SIG-M5 treated with dmso at 0.1 percent for 504 hours (cell line): ENCODE data around the gene ZNF8.
A peak's percentile ranks its signal among the peaks of the same experiment; 100 is the strongest.
"Not testable (repeated sequence)": the region's sequence is repeated elsewhere in the genome, so short reads cannot be mapped to it uniquely, and the experiment has no call there.

Experiments used
- DNase-seq: peaks from one replicate; lab custom pipeline; 2025; ENCODE audit not compliant: unreplicated experiment; lab: John Stamatoyannopoulos, UW

The ZNF8 gene

GRCh38 chr19:58334691-58335249 is 56.0 kb downstream of the ZNF8 start:
- DNase-seq: no peak

- no peak for DNase-seq
These were observed 56.9 kb downstream of the ZNF8 start for GRCh38 chr19:58335630-58336029.

GRCh38 chr19:58336216-58336615 is 57.5 kb downstream of the ZNF8 start:
- DNase-seq: no peak

GRCh38 chr19:58336820-58337219 is 58.1 kb downstream of the ZNF8 start:
- DNase-seq: no peak

GRCh38 chr19:58338336-58338735 is 59.6 kb downstream of the ZNF8 start:
- no peak for DNase-seq

- DNase-seq: no peak
These were observed 60.2 kb downstream of the ZNF8 start for GRCh38 chr19:58338825-58339558.

GRCh38 chr19:58345558-58345957 is 66.8 kb downstream of the ZNF8 start:
- no peak for DNase-seq

- DNase-seq: peak; percentile 64
These were observed 68.5 kb downstream of the ZNF8 start for GRCh38 chr19:58346961-58347929.

GRCh38 chr19:58348080-58348479 is 69.3 kb downstream of the ZNF8 start:
- DNase-seq: not testable (repeated sequence)

- DNase-seq: no peak
These were observed 70.8 kb downstream of the ZNF8 start for GRCh38 chr19:58349590-58349989.

- no peak for DNase-seq
These were observed 71.5 kb downstream of the ZNF8 start for GRCh38 chr19:58350001-58350861.

GRCh38 chr19:58350871-58351557 is 72.3 kb downstream of the ZNF8 start:
- DNase-seq: no peak

- DNase-seq: no peak
These were observed 72.8 kb downstream of the ZNF8 start for GRCh38 chr19:58351558-58351878.

- no peak for DNase-seq
These were observed 73.4 kb downstream of the ZNF8 start for GRCh38 chr19:58351990-58352755.
